DND-41 (cell line): Measurements from ENCODE around the gene RRAGB.
"Not testable (repeated sequence)": the region's sequence is repeated elsewhere in the genome, so short reads cannot be mapped to it uniquely, and the experiment has no call there.

Experiments
- ATAC-seq: fragments of 200-7000 bp; cut with Tn5 transposase; 3 replicates; pipeline ENCODE4 v1.9.1; 2021; ENCODE audit warnings: low read depth; ENCODE audit not compliant: insufficient read depth
- DNase-seq: peaks from one replicate; pipeline ENCODE4 v3.0.0-alpha.2; 2020
- H2AFZ ChIP-seq: 2 replicates; pipeline ENCODE4 v1.6.0; 2012; ENCODE audit warnings: low read depth, low read length
- H3K27ac ChIP-seq: 2 replicates; pipeline ENCODE4 v1.5.1; 2012; ENCODE audit warnings: low read length, inconsistent platforms
- H3K27me3 ChIP-seq: fragments of 200-600 bp; sonication (generic); 2 replicates; pipeline ENCODE4 v1.6.0; 2012; ENCODE audit warnings: low read length, mild to moderate bottlenecking, inconsistent platforms; ENCODE audit not compliant: insufficient read depth, poor library complexity
- H3K36me3 ChIP-seq: 2 replicates; pipeline ENCODE4 v1.5.1; 2012; ENCODE audit warnings: low read length, inconsistent platforms; ENCODE audit not compliant: insufficient read depth
- H3K4me1 ChIP-seq: 2 replicates; pipeline ENCODE4 v1.5.1; 2012; ENCODE audit warnings: mild to moderate bottlenecking, low read length; ENCODE audit not compliant: insufficient read depth
- H3K4me2 ChIP-seq: 2 replicates; pipeline ENCODE4 v1.6.0; 2012; ENCODE audit warnings: mild to moderate bottlenecking, moderate library complexity, low read length, inconsistent platforms; ENCODE audit not compliant: insufficient read depth
- H3K4me3 ChIP-seq, 2 experiments: fragments of 200-600 bp in 1 of 2; shearing (Covaris generic) in 1 of 2; 2 replicates each; pipeline ENCODE4 v1.5.1; 2012 to 2016; ENCODE audit warnings: inconsistent platforms in 2 of 2, low read length in 2 of 2, mild to moderate bottlenecking in 2 of 2, low read depth in 1 of 2, moderate library complexity in 1 of 2
- H3K79me2 ChIP-seq: 2 replicates; pipeline ENCODE4 v1.6.0; 2012; ENCODE audit warnings: low read length, inconsistent platforms; ENCODE audit not compliant: insufficient read depth
- H3K9ac ChIP-seq: 2 replicates; pipeline ENCODE4 v1.6.0; 2012; ENCODE audit warnings: low read depth, mild to moderate bottlenecking, inconsistent platforms, low read length, moderate library complexity
- H3K9me3 ChIP-seq: 2 replicates; pipeline ENCODE4 v1.5.1; 2012; ENCODE audit warnings: low read length, moderate library complexity, mild to moderate bottlenecking, inconsistent platforms; ENCODE audit not compliant: insufficient read depth, severe bottlenecking
- H4K20me1 ChIP-seq: 2 replicates; pipeline ENCODE4 v1.6.0; 2012; ENCODE audit warnings: low read length; ENCODE audit not compliant: insufficient read depth
- EZH2 ChIP-seq: IDR thresholded peaks from 3 replicates; pipeline ENCODE4 v1.6.1; 2012; ENCODE audit warnings: borderline replicate concordance, low read depth, mild to moderate bottlenecking, moderate library complexity, low read length, inconsistent platforms; ENCODE audit not compliant: severe bottlenecking
- TF ChIP-seq, protein P1 (sequence below): IDR thresholded peaks from 2 replicates; pipeline ENCODE4 v1.5.1; 2012; ENCODE audit warnings: borderline replicate concordance, low read length, moderate library complexity, mild to moderate bottlenecking; ENCODE audit not compliant: poor library complexity, severe bottlenecking; ENCODE audit errors: extremely low read depth

RRAGB gene, protein sequence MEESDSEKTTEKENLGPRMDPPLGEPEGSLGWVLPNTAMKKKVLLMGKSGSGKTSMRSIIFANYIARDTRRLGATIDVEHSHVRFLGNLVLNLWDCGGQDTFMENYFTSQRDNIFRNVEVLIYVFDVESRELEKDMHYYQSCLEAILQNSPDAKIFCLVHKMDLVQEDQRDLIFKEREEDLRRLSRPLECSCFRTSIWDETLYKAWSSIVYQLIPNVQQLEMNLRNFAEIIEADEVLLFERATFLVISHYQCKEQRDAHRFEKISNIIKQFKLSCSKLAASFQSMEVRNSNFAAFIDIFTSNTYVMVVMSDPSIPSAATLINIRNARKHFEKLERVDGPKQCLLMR

DNA sequence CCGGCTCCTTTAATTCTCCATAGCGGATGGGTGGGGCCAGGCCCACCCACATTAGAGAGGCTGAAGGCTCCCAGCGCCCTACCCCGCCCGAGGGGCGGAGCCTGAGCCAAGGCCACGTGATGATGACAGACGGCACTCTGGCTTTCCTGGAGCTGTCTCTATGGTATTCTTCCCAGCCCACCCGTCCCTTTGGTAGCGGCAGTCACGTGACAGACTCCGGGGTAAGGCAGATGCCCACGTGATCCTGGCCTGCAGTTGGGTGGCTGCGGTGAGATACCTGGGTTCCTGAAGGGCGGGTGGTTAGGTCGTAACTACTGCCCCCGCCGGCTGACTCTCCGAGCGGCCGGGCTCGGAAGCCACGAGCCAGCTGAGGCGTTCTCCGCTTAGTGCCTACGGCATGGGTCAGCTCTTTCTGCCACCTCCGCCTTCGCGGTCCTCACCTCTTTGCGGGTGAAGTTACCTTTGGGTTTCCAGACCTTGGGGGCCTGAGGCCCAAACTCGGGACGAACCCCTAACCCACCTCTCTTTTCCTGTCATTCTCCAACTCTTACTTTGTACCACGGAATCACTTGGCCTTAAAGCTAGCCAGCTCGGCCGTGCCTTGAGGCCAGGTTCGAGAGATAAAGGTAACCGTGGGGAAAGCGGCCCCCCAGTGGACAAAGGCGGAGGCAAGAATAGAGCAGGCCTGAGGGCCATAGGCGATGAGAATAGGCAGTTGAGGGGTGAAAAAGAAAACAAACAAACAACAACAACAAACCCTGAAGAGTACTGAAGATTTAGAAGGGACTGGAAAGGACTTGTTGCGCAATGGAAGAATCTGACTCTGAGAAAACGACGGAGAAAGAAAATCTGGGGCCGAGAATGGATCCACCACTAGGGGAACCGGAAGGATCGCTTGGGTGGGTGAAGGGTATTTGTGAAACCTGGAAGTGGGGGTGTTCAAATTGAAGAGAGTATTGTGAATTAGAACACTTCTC is at the start of gene RRAGB:
TSS of gene RRAGB (plus strand) at position 229 of the 977 bp plus-strand sequence. CDS start at position 808, 579 bp downstream.
- Histone ChIP-seq H3K79me2 (peaks cover 9% of the 10 kb centered on the region; the same call in 1 of the 2 replicates), H3K27ac (peak within 1 kb of the TSS; percentile 70), H3K36me3 (no peaks in the 10 kb centered on the region), H3K4me2 (peak within 1 kb of the TSS; percentile 61), H3K9ac (peak within 1 kb of the TSS; percentile 58), H2AFZ (peak within 1 kb of the TSS; percentile 82), H3K9me3 (no peaks in the 10 kb centered on the region), H4K20me1 (no peaks in the 10 kb centered on the region), H3K4me3 (peak within 1 kb of the TSS; percentile 48 to 73), H3K27me3 (no peaks in the 10 kb centered on the region), H3K4me1 (peaks cover 21% of the 10 kb centered on the region)
- no peak for TF ChIP-seq EZH2
- TF ChIP-seq, protein P1, sequence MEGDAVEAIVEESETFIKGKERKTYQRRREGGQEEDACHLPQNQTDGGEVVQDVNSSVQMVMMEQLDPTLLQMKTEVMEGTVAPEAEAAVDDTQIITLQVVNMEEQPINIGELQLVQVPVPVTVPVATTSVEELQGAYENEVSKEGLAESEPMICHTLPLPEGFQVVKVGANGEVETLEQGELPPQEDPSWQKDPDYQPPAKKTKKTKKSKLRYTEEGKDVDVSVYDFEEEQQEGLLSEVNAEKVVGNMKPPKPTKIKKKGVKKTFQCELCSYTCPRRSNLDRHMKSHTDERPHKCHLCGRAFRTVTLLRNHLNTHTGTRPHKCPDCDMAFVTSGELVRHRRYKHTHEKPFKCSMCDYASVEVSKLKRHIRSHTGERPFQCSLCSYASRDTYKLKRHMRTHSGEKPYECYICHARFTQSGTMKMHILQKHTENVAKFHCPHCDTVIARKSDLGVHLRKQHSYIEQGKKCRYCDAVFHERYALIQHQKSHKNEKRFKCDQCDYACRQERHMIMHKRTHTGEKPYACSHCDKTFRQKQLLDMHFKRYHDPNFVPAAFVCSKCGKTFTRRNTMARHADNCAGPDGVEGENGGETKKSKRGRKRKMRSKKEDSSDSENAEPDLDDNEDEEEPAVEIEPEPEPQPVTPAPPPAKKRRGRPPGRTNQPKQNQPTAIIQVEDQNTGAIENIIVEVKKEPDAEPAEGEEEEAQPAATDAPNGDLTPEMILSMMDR = peak; percentile 54
- peak; percentile 94 for DNase-seq
- ATAC-seq = peak; percentile 99

DNA sequence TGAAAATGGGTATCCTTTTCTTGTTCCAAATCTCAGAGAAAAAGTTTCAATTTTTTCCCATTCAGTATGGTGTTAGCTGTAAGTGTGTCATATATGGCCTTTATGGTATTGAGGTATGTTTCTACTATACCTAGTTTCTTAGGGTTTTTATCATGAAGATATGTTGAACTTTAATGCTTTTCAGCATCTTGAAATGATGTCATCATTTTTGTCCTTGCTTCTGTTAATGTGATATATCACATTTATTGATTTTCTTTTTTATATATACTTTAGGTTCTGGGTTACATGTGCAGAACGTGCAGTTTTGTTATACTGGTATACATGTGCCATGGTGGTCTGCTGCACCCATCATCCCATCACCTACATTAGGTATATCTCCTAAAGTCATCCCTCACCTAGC is 49.5 kb upstream of the RRAGB start:
- Histone ChIP-seq H3K4me2 (no peak overlapping the region), H3K9ac (no peak overlapping the region), H3K36me3 (no peaks in the 10 kb centered on the region), H2AFZ (no peak overlapping the region), H3K27ac (no peak overlapping the region), H3K9me3 (no peaks in the 10 kb centered on the region), H3K27me3 (no peaks in the 10 kb centered on the region), H4K20me1 (no peaks in the 10 kb centered on the region), H3K4me3 (no peak overlapping the region), H3K79me2 (no peaks in the 10 kb centered on the region), H3K4me1 (no peaks in the 10 kb centered on the region)
- ATAC-seq (no peak), DNase-seq (no peak)
- TF ChIP-seq, protein P1 = no peak

DNA sequence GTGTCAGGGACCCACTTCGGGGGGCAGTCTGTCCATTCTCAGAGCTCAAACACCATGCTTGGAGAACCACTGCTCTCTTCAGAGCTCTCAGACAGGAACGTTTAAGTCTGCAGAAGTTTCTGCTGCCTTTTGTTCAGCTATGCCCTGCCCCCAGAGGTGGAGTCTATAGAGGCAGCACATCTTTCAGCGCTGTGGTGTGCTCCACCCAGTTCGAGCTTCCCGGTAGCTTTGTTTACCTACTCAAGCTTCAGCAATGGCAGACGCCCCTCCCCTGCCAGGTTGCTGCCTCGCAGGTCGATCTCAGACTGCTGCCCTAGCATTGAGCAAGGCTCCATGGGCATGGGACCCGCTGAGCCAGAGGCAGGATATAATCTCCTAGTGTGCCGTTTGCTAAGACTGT is 29.0 kb upstream of the RRAGB start:
- not testable (repeated sequence) for H3K9me3 ChIP-seq, H3K4me3 ChIP-seq, H3K36me3 ChIP-seq, H4K20me1 ChIP-seq, ATAC-seq, H3K27ac ChIP-seq, H3K9ac ChIP-seq, H3K4me1 ChIP-seq, H3K27me3 ChIP-seq, H3K79me2 ChIP-seq, H3K4me2 ChIP-seq, H2AFZ ChIP-seq, DNase-seq
